22Rv1 (cell line): Measurements from ENCODE around the gene FBXO2.
A peak's percentile ranks its signal among the peaks of the same experiment; 100 is the strongest.

ENCODE experiments used
- ZFX ChIP-seq: fragments of 450-650 bp; IDR thresholded peaks from 2 replicates; pipeline ENCODE4 v1.6.1; 2017; ENCODE audit warnings: antibody characterized with exemption, borderline replicate concordance
- TF ChIP-seq, protein P1 (sequence below): fragments of 450-650 bp; IDR thresholded peaks from 2 replicates; pipeline ENCODE4 v1.5.1; 2017; ENCODE audit warnings: mild to moderate bottlenecking

GRCh38 chr1:11650331-11650991, 3.8 kb downstream of the FBXO2 start:
- TF ChIP-seq, protein P1, sequence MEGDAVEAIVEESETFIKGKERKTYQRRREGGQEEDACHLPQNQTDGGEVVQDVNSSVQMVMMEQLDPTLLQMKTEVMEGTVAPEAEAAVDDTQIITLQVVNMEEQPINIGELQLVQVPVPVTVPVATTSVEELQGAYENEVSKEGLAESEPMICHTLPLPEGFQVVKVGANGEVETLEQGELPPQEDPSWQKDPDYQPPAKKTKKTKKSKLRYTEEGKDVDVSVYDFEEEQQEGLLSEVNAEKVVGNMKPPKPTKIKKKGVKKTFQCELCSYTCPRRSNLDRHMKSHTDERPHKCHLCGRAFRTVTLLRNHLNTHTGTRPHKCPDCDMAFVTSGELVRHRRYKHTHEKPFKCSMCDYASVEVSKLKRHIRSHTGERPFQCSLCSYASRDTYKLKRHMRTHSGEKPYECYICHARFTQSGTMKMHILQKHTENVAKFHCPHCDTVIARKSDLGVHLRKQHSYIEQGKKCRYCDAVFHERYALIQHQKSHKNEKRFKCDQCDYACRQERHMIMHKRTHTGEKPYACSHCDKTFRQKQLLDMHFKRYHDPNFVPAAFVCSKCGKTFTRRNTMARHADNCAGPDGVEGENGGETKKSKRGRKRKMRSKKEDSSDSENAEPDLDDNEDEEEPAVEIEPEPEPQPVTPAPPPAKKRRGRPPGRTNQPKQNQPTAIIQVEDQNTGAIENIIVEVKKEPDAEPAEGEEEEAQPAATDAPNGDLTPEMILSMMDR = peak; percentile 92
- TF ChIP-seq ZFX = no peak
